Measurements from ENCODE around the gene KNG1. TPM values are rescaled to one million over a fixed set of nuclear protein-coding genes. Genes with fewer than 3 reads are reported as not detected.

The KNG1 gene
- not detected in 2 replicates for total RNA-seq

DNA sequence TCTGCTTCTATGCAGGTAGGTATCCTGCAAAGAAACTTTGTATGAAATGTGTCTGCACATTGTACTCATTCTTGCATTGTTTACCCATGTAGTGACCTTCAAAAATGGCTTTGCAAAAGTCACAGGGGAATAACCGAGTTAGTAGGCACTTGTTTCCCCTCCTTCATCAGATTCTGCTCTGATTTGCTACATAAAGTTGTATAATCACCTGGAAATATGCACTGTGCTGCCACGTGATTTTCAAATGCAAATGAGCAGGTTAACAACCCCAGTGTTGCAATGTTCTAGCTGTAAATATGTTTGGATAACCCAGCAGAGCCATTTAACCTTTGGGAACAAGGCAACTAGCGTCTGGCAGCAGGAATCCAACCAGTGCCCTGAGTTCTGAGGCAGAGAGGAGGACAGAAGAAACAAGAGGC is at the start of gene KNG1:
KNG1 (plus strand) TSS at position 321 of the 419 bp plus-strand sequence. CDS start 184 bp downstream, outside the sequence.

DNA sequence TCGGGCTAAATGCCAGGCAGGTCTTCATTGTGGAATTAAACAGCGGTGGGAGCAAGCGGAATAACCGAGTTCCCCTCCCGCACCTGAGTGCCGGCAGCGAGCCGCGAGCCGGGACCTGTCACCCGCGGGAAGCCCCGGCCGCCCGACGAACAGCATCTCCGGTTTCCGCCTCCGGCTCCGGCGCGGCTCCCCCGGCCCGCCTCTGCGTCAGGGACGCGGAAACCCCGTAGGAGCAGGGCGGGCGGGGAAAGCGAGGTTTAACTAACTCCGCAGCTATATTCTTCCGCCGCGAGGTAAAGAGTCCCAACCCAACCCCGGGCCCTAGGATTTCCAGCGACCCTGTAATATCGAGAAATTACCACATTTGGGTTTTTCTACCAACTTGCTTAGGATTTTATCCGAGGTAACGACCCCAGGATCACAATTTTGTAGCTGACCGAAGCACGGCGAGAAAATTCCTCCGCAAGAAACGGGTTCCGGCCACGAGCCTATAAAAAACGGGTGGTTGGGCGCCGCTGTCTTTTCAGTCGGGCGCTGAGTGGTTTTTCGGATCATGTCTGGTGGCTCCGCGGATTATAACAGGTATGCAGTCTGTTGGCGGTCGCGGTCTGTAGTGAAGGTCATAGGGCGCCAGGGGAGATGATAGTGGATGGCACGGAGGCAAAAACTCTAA is 66.0 kb downstream of the KNG1 start, which contains the start of gene EIF4A2:
EIF4A2 (plus strand) TSS at position 520 of the 673 bp plus-strand sequence; CDS start at position 554, 34 bp downstream.

Other genes with a start within 250 kb of the KNG1 start
- gene CRYGS, start 173.0 kb upstream of the KNG1 start, total RNA-seq, result 0.23 and 0.84 TPM in 2 replicates
- 10.6 and 12.3 TPM in 2 replicates for gene TBCCD1, start 150.0 kb upstream of the KNG1 start, total RNA-seq
- gene DNAJB11, start 146.6 kb upstream of the KNG1 start, total RNA-seq, result 64.6 and 130 TPM in 2 replicates
- gene AHSG, start 104.3 kb upstream of the KNG1 start, total RNA-seq, result 0.47 TPM in 1 of 2 replicates, not detected in the other
- not detected in 2 replicates for gene FETUB, start 77.0 kb upstream of the KNG1 start, total RNA-seq
- 0.11 TPM in 1 of 2 replicates, not detected in the other for gene HRG, start 51.3 kb upstream of the KNG1 start, total RNA-seq
- gene EIF4A2, start 66.2 kb downstream of the KNG1 start, total RNA-seq, result 175 and 285 TPM in 2 replicates
- 37.5 and 73.3 TPM in 2 replicates for gene RFC4, start 89.1 kb downstream of the KNG1 start, total RNA-seq
- gene ADIPOQ, start 125.4 kb downstream of the KNG1 start, total RNA-seq, result not detected in 2 replicates
- gene ST6GAL1, start 213.2 kb downstream of the KNG1 start, total RNA-seq, result 17.5 and 52.1 TPM in 2 replicates